Measurements from ENCODE around the gene KITLG. TPM values are rescaled to one million over a fixed set of nuclear protein-coding genes. Genes with fewer than 3 reads are reported as not detected.

The KITLG gene
- total and polyA plus RNA-seq, 2 of the 8 experiments (the other 6 are each of a cell fraction or from before 2014, with no cell fraction given): 1.3 to 7.8 TPM

DNA sequence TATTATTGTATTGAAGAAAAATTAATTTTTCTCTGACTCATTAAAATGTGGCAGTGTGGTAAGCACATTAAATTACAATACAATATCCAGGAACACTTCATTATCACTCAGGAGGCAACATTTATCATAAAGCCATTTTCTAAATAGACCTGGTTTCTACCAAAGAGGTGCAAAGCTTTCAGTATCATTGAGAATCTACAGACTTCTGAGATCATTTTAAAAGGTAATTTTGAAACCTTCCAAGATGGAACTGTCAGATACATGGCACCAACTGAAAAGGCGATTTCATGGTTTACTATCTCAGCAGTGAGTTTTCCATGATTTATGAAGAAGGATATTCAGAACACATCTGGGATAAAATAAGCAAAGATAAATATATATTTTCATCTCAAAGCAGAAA, 85.8 kb downstream of the KITLG start:
- H4K91ac ChIP-seq (replicated peaks; ENCODE audit: insufficient read length, low read length): no peak overlapping the region
- H3K4me3 ChIP-seq (ENCODE audit: extremely low read depth in 1 of 4, insufficient read depth in 2 of 4, low read depth in 3 of 4, low read length in 4 of 4): no peak overlapping the region
- H3K36me3 ChIP-seq (ENCODE audit: control insufficient read depth in 2 of 4, insufficient read depth in 4 of 4, low read length in 3 of 4): no peaks in the 10 kb centered on the region
- no peak overlapping the region for H2BK20ac ChIP-seq (ENCODE audit: low read length)
- H3K27me3 ChIP-seq (replicated peaks in 1 of 4; ENCODE audit: control insufficient read depth in 3 of 4, extremely low read depth in 1 of 4, insufficient read depth in 3 of 4, low read length in 3 of 4): no peaks in the 10 kb centered on the region
- H3K23me2 ChIP-seq (ENCODE audit: low read depth, low read length): no peaks in the 10 kb centered on the region; the same call in 1 of the 2 replicates
- no peak overlapping the region for H2AFZ ChIP-seq (ENCODE audit: low read length)
- no peak overlapping the region for H2BK12ac ChIP-seq (ENCODE audit: low read depth, low read length)
- no peak overlapping the region for H3K4ac ChIP-seq (replicated peaks; ENCODE audit: insufficient read length, low read depth, low read length)
- no peak overlapping the region for H2BK15ac ChIP-seq (ENCODE audit: low read length)
- CTCF ChIA-PET (ENCODE audit: partially characterized antibody): no interaction called here
- WGBS, 2 experiments (ENCODE audit: extremely low coverage in 1 of 2, insufficient coverage in 1 of 2, insufficient read length in 1 of 2, insufficient replicate concordance in 2 of 2, low coverage in 1 of 2, low lambda C conversion rate in 2 of 2, missing lambda C conversion rate in 1 of 2): 88% methylated on average over 1 of the region's 1 CpG; no CpG with 5 or more reads in 1 of the 2 experiments
- no peak overlapping the region for H3K23ac ChIP-seq (ENCODE audit: insufficient read length)
- POLR2A ChIA-PET (ENCODE audit: partially characterized antibody): no interaction called here
- TF ChIP-seq POU5F1 (IDR thresholded peaks at IDR 0.05; ENCODE audit: low read depth, low read length) (no peak), CBX8 (IDR thresholded peaks at IDR 0.05; ENCODE audit: borderline replicate concordance, low read depth, low read length) (no peak), BRCA1 (IDR thresholded peaks at IDR 0.05; ENCODE audit: low read depth, low read length) (no peak), TBP (IDR thresholded peaks at IDR 0.05; ENCODE audit: low read depth, low read length) (no peak), GTF2F1 (IDR thresholded peaks at IDR 0.05; ENCODE audit: borderline replicate concordance, low read depth, low read length) (no peak)
- TF ChIP-seq, protein P1, sequence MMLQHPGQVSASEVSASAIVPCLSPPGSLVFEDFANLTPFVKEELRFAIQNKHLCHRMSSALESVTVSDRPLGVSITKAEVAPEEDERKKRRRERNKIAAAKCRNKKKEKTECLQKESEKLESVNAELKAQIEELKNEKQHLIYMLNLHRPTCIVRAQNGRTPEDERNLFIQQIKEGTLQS (IDR thresholded peaks at IDR 0.05; ENCODE audit: insufficient read depth, low read depth, low read length): no peak
- no peaks in the 10 kb centered on the region for H3K79me1 ChIP-seq (ENCODE audit: low read depth, low read length)
- no peak overlapping the region for H3K14ac ChIP-seq (ENCODE audit: insufficient read length)
- H4K20me1 ChIP-seq (replicated peaks in 1 of 2; ENCODE audit: control insufficient read depth in 1 of 2, insufficient read depth in 2 of 2, low read length in 2 of 2): no peaks in the 10 kb centered on the region
- no peak overlapping the region for H4K5ac ChIP-seq (ENCODE audit: insufficient read length, low read depth, low read length)
- FAIRE-seq: no peak
- no peaks in the 10 kb centered on the region for H3K9me3 ChIP-seq (ENCODE audit: insufficient read depth in 2 of 2, low read depth in 1 of 2, low read length in 1 of 2)
- H3K56ac ChIP-seq (replicated peaks; ENCODE audit: insufficient read length, low read depth, low read length): no peak overlapping the region
- H2AK5ac ChIP-seq (ENCODE audit: low read depth, low read length): no peak overlapping the region
- H2BK120ac ChIP-seq (replicated peaks; ENCODE audit: low read depth, low read length): no peak overlapping the region
- H3K9ac ChIP-seq (replicated peaks in 1 of 4; ENCODE audit: extremely low read depth in 1 of 4, low read depth in 3 of 4, low read length in 3 of 4): no peak overlapping the region
- H3K18ac ChIP-seq (ENCODE audit: extremely low read depth, low read length): no peak overlapping the region
- H3K4me1 ChIP-seq (replicated peaks in 1 of 4; ENCODE audit: control insufficient read depth in 3 of 4, insufficient read depth in 4 of 4, low read length in 3 of 4): no peaks in the 10 kb centered on the region
- no peak for DNase-seq (ENCODE audit: low read depth in 1 of 2, low spot score in 2 of 2)
- H4K8ac ChIP-seq (ENCODE audit: extremely low read depth, insufficient read depth, low read length): no peak overlapping the region
- no peaks in the 10 kb centered on the region for H3K79me2 ChIP-seq (ENCODE audit: control insufficient read depth in 1 of 2, insufficient read depth in 2 of 2, low read length in 2 of 2)
- no peak overlapping the region for H2BK5ac ChIP-seq (ENCODE audit: low read depth, low read length)
- no peak overlapping the region for H3K4me2 ChIP-seq (ENCODE audit: insufficient read depth in 1 of 2, low read depth in 2 of 2, low read length in 2 of 2)
- H3K27ac ChIP-seq (ENCODE audit: low read depth, low read length): no peak overlapping the region
